BLaER1 (cell line): ENCODE data around the gene KLKB1.
"Not testable (repeated sequence)": the region's sequence is repeated elsewhere in the genome, so short reads cannot be mapped to it uniquely, and the experiment has no call there.

Experiments used
- H3K27ac ChIP-seq: shearing (Covaris generic); formaldehyde crosslinking; 2 replicates; pipeline ENCODE4 v1.8.1; 2022
- H3K27me3 ChIP-seq: shearing (Covaris generic); formaldehyde crosslinking; 2 replicates; pipeline ENCODE4 v1.8.1; 2022
- H3K36me3 ChIP-seq: shearing (Covaris generic); formaldehyde crosslinking; 2 replicates; pipeline ENCODE4 v1.8.1; 2022
- H3K4me1 ChIP-seq: shearing (Covaris generic); formaldehyde crosslinking; 2 replicates; pipeline ENCODE4 v1.8.1; 2022
- H3K4me2 ChIP-seq: shearing (Covaris generic); formaldehyde crosslinking; 2 replicates; pipeline ENCODE4 v1.8.1; 2022
- H3K4me3 ChIP-seq: shearing (Covaris generic); formaldehyde crosslinking; 2 replicates; pipeline ENCODE4 v1.8.1; 2022
- H3K9ac ChIP-seq: shearing (Covaris generic); formaldehyde crosslinking; 2 replicates; pipeline ENCODE4 v1.8.1; 2022
- H3K9me3 ChIP-seq: shearing (Covaris generic); formaldehyde crosslinking; 2 replicates; pipeline ENCODE4 v1.8.1; 2022
- H4K20me1 ChIP-seq: shearing (Covaris generic); formaldehyde crosslinking; 2 replicates; pipeline ENCODE4 v1.8.1; 2022
- Cebpa-rat ChIP-seq: shearing (Covaris generic); IDR thresholded peaks from 2 replicates; pipeline ENCODE4 v1.8.1; 2022

Gene KLKB1

GRCh38 chr4:186264660-186265059 is 37.4 kb downstream of the KLKB1 start:
- no peak for TF ChIP-seq Cebpa-rat
- no peaks in the 10 kb centered on the region for H3K9me3 ChIP-seq
- H3K9ac ChIP-seq, result no peak overlapping the region
- no peak overlapping the region for H3K27ac ChIP-seq
- no peaks in the 10 kb centered on the region for H3K27me3 ChIP-seq
- H3K4me1 ChIP-seq, result no peaks in the 10 kb centered on the region
- no peaks in the 10 kb centered on the region for H4K20me1 ChIP-seq
- no peak overlapping the region for H3K4me2 ChIP-seq
- no peak overlapping the region for H3K4me3 ChIP-seq
- no peaks in the 10 kb centered on the region for H3K36me3 ChIP-seq

- not testable (repeated sequence) for H3K27me3 ChIP-seq, H3K4me3 ChIP-seq, H3K36me3 ChIP-seq, H3K9me3 ChIP-seq, H3K4me1 ChIP-seq, H3K27ac ChIP-seq, H4K20me1 ChIP-seq, H3K4me2 ChIP-seq, H3K9ac ChIP-seq
Measured at GRCh38 chr4:186265250-186265649, 37.9 kb downstream of the KLKB1 start.

GRCh38 chr4:186265683-186266652 is 38.7 kb downstream of the KLKB1 start, which contains the start of gene F11:
Gene F11, plus strand, starts transcription at chr4:186266189. Its CDS starts 948 bp downstream, at chr4:186267137.
- Histone ChIP-seq H3K27me3 (no peaks in the 10 kb centered on the region), H4K20me1 (no peaks in the 10 kb centered on the region), H3K36me3 (no peaks in the 10 kb centered on the region), H3K4me1 (no peaks in the 10 kb centered on the region), H3K27ac (no peak within 1 kb of the TSS), H3K4me2 (no peak within 1 kb of the TSS), H3K9me3 (no peaks in the 10 kb centered on the region), H3K4me3 (no peak within 1 kb of the TSS), H3K9ac (no peak within 1 kb of the TSS)
- TF ChIP-seq Cebpa-rat, result no peak

GRCh38 chr4:186266729-186267456 is 39.6 kb downstream of the KLKB1 start:
- Histone ChIP-seq H3K9ac (no peak overlapping the region), H3K27ac (no peak overlapping the region)

GRCh38 chr4:186271081-186271678 is 43.9 kb downstream of the KLKB1 start:
- H4K20me1 ChIP-seq, result no peaks in the 10 kb centered on the region
- no peaks in the 10 kb centered on the region for H3K36me3 ChIP-seq
- H3K9ac ChIP-seq, result no peak overlapping the region
- no peaks in the 10 kb centered on the region for H3K27me3 ChIP-seq
- H3K4me1 ChIP-seq, result no peaks in the 10 kb centered on the region
- no peak overlapping the region for H3K4me3 ChIP-seq
- no peak overlapping the region for H3K27ac ChIP-seq
- no peaks in the 10 kb centered on the region for H3K9me3 ChIP-seq
- H3K4me2 ChIP-seq, result no peak overlapping the region
- no peak for TF ChIP-seq Cebpa-rat

More at GRCh38 chr4:186266729-186267456, 39.6 kb downstream of the KLKB1 start:
- no peak overlapping the region for H3K4me2 ChIP-seq
- H3K4me3 ChIP-seq, result no peak overlapping the region
- no peaks in the 10 kb centered on the region for H4K20me1 ChIP-seq
- no peak for TF ChIP-seq Cebpa-rat
- H3K4me1 ChIP-seq, result no peaks in the 10 kb centered on the region
- no peaks in the 10 kb centered on the region for H3K27me3 ChIP-seq
- no peaks in the 10 kb centered on the region for H3K9me3 ChIP-seq
- H3K36me3 ChIP-seq, result no peaks in the 10 kb centered on the region

GRCh38 chr4:186272699-186273391 is 45.5 kb downstream of the KLKB1 start:
- Histone ChIP-seq H3K4me1 (no peaks in the 10 kb centered on the region), H3K36me3 (no peaks in the 10 kb centered on the region), H3K27me3 (no peaks in the 10 kb centered on the region), H4K20me1 (no peaks in the 10 kb centered on the region), H3K4me3 (no peak overlapping the region), H3K9me3 (no peaks in the 10 kb centered on the region), H3K9ac (no peak overlapping the region), H3K27ac (no peak overlapping the region), H3K4me2 (no peak overlapping the region)
- no peak for TF ChIP-seq Cebpa-rat

- not testable (repeated sequence) for H4K20me1 ChIP-seq, H3K27me3 ChIP-seq, H3K4me1 ChIP-seq, H3K9me3 ChIP-seq, H3K4me2 ChIP-seq, H3K9ac ChIP-seq, H3K36me3 ChIP-seq, H3K27ac ChIP-seq, H3K4me3 ChIP-seq
Measured at GRCh38 chr4:186273392-186273789, 46.1 kb downstream of the KLKB1 start.

- no peak overlapping the region for H3K9ac ChIP-seq
- H3K4me2 ChIP-seq, result no peak overlapping the region
- H3K36me3 ChIP-seq, result no peaks in the 10 kb centered on the region
- H3K4me3 ChIP-seq, result no peak overlapping the region
- TF ChIP-seq Cebpa-rat, result no peak
- no peaks in the 10 kb centered on the region for H3K9me3 ChIP-seq
- no peaks in the 10 kb centered on the region for H3K4me1 ChIP-seq
- no peaks in the 10 kb centered on the region for H3K27me3 ChIP-seq
- no peak overlapping the region for H3K27ac ChIP-seq
- H4K20me1 ChIP-seq, result no peaks in the 10 kb centered on the region
Measured at GRCh38 chr4:186283311-186283710, 56.0 kb downstream of the KLKB1 start.

- H3K9me3 ChIP-seq, result no peaks in the 10 kb centered on the region
- H3K36me3 ChIP-seq, result no peaks in the 10 kb centered on the region
- no peak overlapping the region for H3K4me2 ChIP-seq
- no peak for TF ChIP-seq Cebpa-rat
- H3K27ac ChIP-seq, result no peak overlapping the region
- H3K9ac ChIP-seq, result no peak overlapping the region
- H3K27me3 ChIP-seq, result no peaks in the 10 kb centered on the region
- H3K4me1 ChIP-seq, result no peaks in the 10 kb centered on the region
- H4K20me1 ChIP-seq, result no peaks in the 10 kb centered on the region
- H3K4me3 ChIP-seq, result no peak overlapping the region
Measured at GRCh38 chr4:186285147-186285546, 57.8 kb downstream of the KLKB1 start.
